Activated T-helper 1 cell treated with anti-CD3 and anti-CD28 coated beads, Interleukin-2, amount 50 U/mL, for 16 hours (primary cell): ENCODE data around the gene ZRANB1.
"Not testable (repeated sequence)": the region's sequence is repeated elsewhere in the genome, so short reads cannot be mapped to it uniquely, and the experiment has no call there.

Experiments
- DNase-seq, 2 donors: peaks; one replicate each; pipeline ENCODE4 v3.0.0-alpha.2; 2020; ENCODE audit warnings: low read depth in 1 of 2, low spot score in 1 of 2

ZRANB1 gene

GRCh38 chr10:124941823-124942222, at the start of gene ZRANB1:
ZRANB1 (plus strand) TSS chr10:124942123; CDS start chr10:124942494, 371 bp downstream.
- no peak for DNase-seq

GRCh38 chr10:124892905-124893304, 49.0 kb upstream of the ZRANB1 start:
- no peak for DNase-seq

GRCh38 chr10:124894569-124895215, 47.2 kb upstream of the ZRANB1 start:
- no peak for DNase-seq

- no peak for DNase-seq
Measured at GRCh38 chr10:124896751-124897150, 45.2 kb upstream of the ZRANB1 start.

GRCh38 chr10:124898471-124898870, 43.5 kb upstream of the ZRANB1 start:
- no peak for DNase-seq

GRCh38 chr10:124899151-124899550, 42.8 kb upstream of the ZRANB1 start:
- DNase-seq, result no peak

GRCh38 chr10:124902462-124902861, 39.5 kb upstream of the ZRANB1 start:
- DNase-seq, result no peak

GRCh38 chr10:124903111-124903510, 38.8 kb upstream of the ZRANB1 start:
- no peak for DNase-seq

- no peak for DNase-seq
Measured at GRCh38 chr10:124904796-124905195, 37.1 kb upstream of the ZRANB1 start.

GRCh38 chr10:124906551-124907001, 35.3 kb upstream of the ZRANB1 start:
- DNase-seq, result no peak

- DNase-seq, result no peak
Measured at GRCh38 chr10:124909563-124909962, 32.4 kb upstream of the ZRANB1 start.

GRCh38 chr10:124911124-124912067, 30.5 kb upstream of the ZRANB1 start:
- DNase-seq, result no peak

- DNase-seq, result no peak
Measured at GRCh38 chr10:124912101-124912886, 29.6 kb upstream of the ZRANB1 start.

- no peak for DNase-seq
Measured at GRCh38 chr10:124913167-124913566, 28.8 kb upstream of the ZRANB1 start.

GRCh38 chr10:124914398-124914797, 27.5 kb upstream of the ZRANB1 start:
- not testable (repeated sequence) for DNase-seq

GRCh38 chr10:124916098-124916584, 25.8 kb upstream of the ZRANB1 start:
- no peak for DNase-seq

- peak; percentile 93 to 95 for DNase-seq
Measured at GRCh38 chr10:124916585-124917427, 25.1 kb upstream of the ZRANB1 start.

GRCh38 chr10:124917428-124918190, 24.3 kb upstream of the ZRANB1 start:
- peak; percentile 2 to 18 for DNase-seq

- no peak for DNase-seq
Measured at GRCh38 chr10:124918191-124918830, 23.6 kb upstream of the ZRANB1 start.
